ENCODE data around the gene SIDT2.

Gene SIDT2

GRCh38 chr11:117189941-117190544, 11.5 kb downstream of the SIDT2 start:
- no peak for DNase-seq

- no peak for DNase-seq
Observed at GRCh38 chr11:117191680-117192400, 13.3 kb downstream of the SIDT2 start.

GRCh38 chr11:117192401-117192875, 13.9 kb downstream of the SIDT2 start:
- DNase-seq, result no peak

GRCh38 chr11:117193130-117194020, 14.8 kb downstream of the SIDT2 start:
- no peak for DNase-seq

GRCh38 chr11:117194267-117194666, 15.7 kb downstream of the SIDT2 start:
- DNase-seq, result no peak

GRCh38 chr11:117195258-117195657, 16.7 kb downstream of the SIDT2 start:
- no peak for DNase-seq

- no peak for DNase-seq
Observed at GRCh38 chr11:117195761-117196160, 17.2 kb downstream of the SIDT2 start.

GRCh38 chr11:117197006-117197405, 18.5 kb downstream of the SIDT2 start:
- no peak for DNase-seq

GRCh38 chr11:117197516-117198456, 19.2 kb downstream of the SIDT2 start:
- no peak for DNase-seq

GRCh38 chr11:117198613-117199012, 20.1 kb downstream of the SIDT2 start:
- DNase-seq, result no peak

GRCh38 chr11:117199053-117199915, 20.7 kb downstream of the SIDT2 start, which contains the start of gene TAGLN:
TAGLN (plus strand) TSS chr11:117199370; CDS start chr11:117203014, 3,644 bp downstream.
- DNase-seq, result no peak

GRCh38 chr11:117199916-117200812, 21.6 kb downstream of the SIDT2 start:
- no peak for DNase-seq

GRCh38 chr11:117200813-117201657, 22.5 kb downstream of the SIDT2 start:
- DNase-seq, result no peak

GRCh38 chr11:117201658-117202305, 23.2 kb downstream of the SIDT2 start:
- no peak for DNase-seq

GRCh38 chr11:117202386-117203068, 24.0 kb downstream of the SIDT2 start:
- no peak for DNase-seq

- DNase-seq, result no peak
Observed at GRCh38 chr11:117203069-117203407, 24.5 kb downstream of the SIDT2 start.

GRCh38 chr11:117204283-117205080, 25.9 kb downstream of the SIDT2 start:
- DNase-seq, result no peak
